Vagina (tissue), 2 donors: ENCODE measurements around the gene SLC35E4.

Experiments
- POLR2A ChIP-seq, 2 donors: fragments of 450-650 bp; IDR thresholded peaks; one replicate each; pipeline ENCODE4 v1.6.1; 2017; ENCODE audit warnings: antibody characterized with exemption in 2 of 2, mild to moderate bottlenecking in 2 of 2, moderate library complexity in 2 of 2
- POLR2AphosphoS5 ChIP-seq, 2 donors: sonication (generic); formaldehyde crosslinking; IDR thresholded peaks; one replicate each; pipeline ENCODE4 v1.9.0; 2017; ENCODE audit warnings: antibody characterized with exemption in 2 of 2, mild to moderate bottlenecking in 2 of 2, low read depth in 1 of 2; ENCODE audit not compliant: insufficient read depth in 1 of 2
- TF ChIP-seq, protein P1 (sequence below), 3 experiments: fragments of 450-650 bp in 2 of 3; fragments of 200-600 bp in 1 of 3; sonication (generic) in 1 of 3; IDR thresholded peaks; one replicate each; pipeline ENCODE4 v1.5.1; 2017 to 2019; ENCODE audit warnings: antibody characterized with exemption in 3 of 3, mild to moderate bottlenecking in 2 of 3, moderate library complexity in 2 of 3

DNA sequence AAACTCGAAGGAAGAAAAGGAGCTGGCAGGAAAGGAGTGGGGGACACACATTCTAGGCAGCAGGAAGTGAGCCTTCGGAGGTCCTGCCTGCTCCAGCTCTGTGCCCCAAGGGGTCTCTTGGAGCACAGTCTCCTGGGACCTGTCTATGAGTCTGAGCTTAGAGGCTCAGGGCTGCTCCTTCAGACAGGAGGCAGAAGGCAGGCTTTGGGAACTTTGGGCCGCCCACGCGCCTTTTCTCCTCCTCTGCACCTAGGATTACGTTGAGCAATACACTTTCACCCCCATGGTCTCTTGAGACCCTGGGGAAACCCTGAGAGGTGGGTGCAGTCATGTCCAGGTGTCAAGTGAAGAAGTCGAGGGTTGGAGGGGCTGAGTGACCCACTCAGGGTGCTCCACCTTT lies 27.6 kb upstream of the SLC35E4 start:
- TF ChIP-seq, protein P1, sequence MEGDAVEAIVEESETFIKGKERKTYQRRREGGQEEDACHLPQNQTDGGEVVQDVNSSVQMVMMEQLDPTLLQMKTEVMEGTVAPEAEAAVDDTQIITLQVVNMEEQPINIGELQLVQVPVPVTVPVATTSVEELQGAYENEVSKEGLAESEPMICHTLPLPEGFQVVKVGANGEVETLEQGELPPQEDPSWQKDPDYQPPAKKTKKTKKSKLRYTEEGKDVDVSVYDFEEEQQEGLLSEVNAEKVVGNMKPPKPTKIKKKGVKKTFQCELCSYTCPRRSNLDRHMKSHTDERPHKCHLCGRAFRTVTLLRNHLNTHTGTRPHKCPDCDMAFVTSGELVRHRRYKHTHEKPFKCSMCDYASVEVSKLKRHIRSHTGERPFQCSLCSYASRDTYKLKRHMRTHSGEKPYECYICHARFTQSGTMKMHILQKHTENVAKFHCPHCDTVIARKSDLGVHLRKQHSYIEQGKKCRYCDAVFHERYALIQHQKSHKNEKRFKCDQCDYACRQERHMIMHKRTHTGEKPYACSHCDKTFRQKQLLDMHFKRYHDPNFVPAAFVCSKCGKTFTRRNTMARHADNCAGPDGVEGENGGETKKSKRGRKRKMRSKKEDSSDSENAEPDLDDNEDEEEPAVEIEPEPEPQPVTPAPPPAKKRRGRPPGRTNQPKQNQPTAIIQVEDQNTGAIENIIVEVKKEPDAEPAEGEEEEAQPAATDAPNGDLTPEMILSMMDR (IDR thresholded peaks at IDR 0.05), result no peak
- no peak for TF ChIP-seq POLR2A (IDR thresholded peaks at IDR 0.05)
- no peak for TF ChIP-seq POLR2AphosphoS5 (IDR thresholded peaks at IDR 0.05; ENCODE audit: insufficient read depth in 1 of 2, low read depth in 1 of 2)
